Esophagus squamous epithelium (tissue), 5 donors: ENCODE results near the gene DCLRE1B. TPM values are rescaled to one million over a fixed set of nuclear protein-coding genes. Genes with fewer than 3 reads are reported as not detected.

Source experiments
- DNase-seq: peaks from one replicate; lab custom pipeline; 2025; lab: John Stamatoyannopoulos, UW
- H3K27ac ChIP-seq, 4 donors: fragments of 200-600 bp; sonication (generic); one replicate each; pipeline ENCODE4 v1.5.1; 2016 to 2019; ENCODE audit warnings: mild to moderate bottlenecking in 1 of 4
- H3K27me3 ChIP-seq, 4 donors: fragments of 200-600 bp; sonication (generic); 1 replicate in 3 of 4; 2 replicates in 1 of 4; pipeline versions ENCODE4 v1.5.1 to v1.6.0; 2017 to 2021; ENCODE audit warnings: antibody characterized with exemption in 1 of 4
- H3K36me3 ChIP-seq, 3 donors: fragments of 200-600 bp; sonication (generic); one replicate each; pipeline ENCODE4 v1.5.1; 2016 to 2019
- H3K4me1 ChIP-seq, 3 donors: fragments of 200-600 bp; sonication (generic); one replicate each; pipeline ENCODE4 v1.5.1; 2017 to 2019
- H3K4me3 ChIP-seq, 4 donors: fragments of 200-600 bp; sonication (generic); 1 replicate in 3 of 4; 2 replicates in 1 of 4; pipeline ENCODE4 v1.5.1; 2016 to 2019; ENCODE audit warnings: mild to moderate bottlenecking in 2 of 4, moderate library complexity in 1 of 4
- H3K9me3 ChIP-seq, 3 donors: fragments of 200-600 bp; sonication (generic); one replicate each; pipeline ENCODE4 v1.5.1; 2016 to 2019
- CTCF ChIP-seq, 6 experiments: fragments of 450-650 bp in 4 of 6; fragments of 200-600 bp in 2 of 6; sonication (generic) in 2 of 6; IDR thresholded peaks; one replicate each; pipeline ENCODE4 v1.5.1; 2016 to 2019; ENCODE audit warnings: antibody characterized with exemption in 6 of 6, mild to moderate bottlenecking in 4 of 6, moderate library complexity in 4 of 6
- POLR2A ChIP-seq, 4 donors: fragments of 450-650 bp; IDR thresholded peaks; one replicate each; pipeline ENCODE4 v1.6.1; 2017; ENCODE audit warnings: antibody characterized with exemption in 4 of 4, mild to moderate bottlenecking in 4 of 4, moderate library complexity in 3 of 4
- WGBS, 2 donors: methylation state at CpG; one replicate each; pipeline ENCODE4 v1.1.5; 2018; 5-methylcytosine and 5-hydroxymethylcytosine counted together
- intact Hi-C: fragments of 100-400 bp; cut with DNase I; formaldehyde crosslinking; loops from one replicate; pipeline ENCODE4 v1.15.0; 2022
- total RNA-seq, 4 donors: library from RNA; depleted of rRNA; stranded (reverse); fragments of >200 nt; gene quantifications; one replicate each; pipeline ENCODE4 v1.1.0, GENCODE V29; 2016
- donor health status: DM: yes; HTN: yes; CAD: no.

DCLRE1B gene
- total RNA-seq, 4 donors from 2014 or later: 2.7 to 6.5 (median 4.7) TPM

DNA sequence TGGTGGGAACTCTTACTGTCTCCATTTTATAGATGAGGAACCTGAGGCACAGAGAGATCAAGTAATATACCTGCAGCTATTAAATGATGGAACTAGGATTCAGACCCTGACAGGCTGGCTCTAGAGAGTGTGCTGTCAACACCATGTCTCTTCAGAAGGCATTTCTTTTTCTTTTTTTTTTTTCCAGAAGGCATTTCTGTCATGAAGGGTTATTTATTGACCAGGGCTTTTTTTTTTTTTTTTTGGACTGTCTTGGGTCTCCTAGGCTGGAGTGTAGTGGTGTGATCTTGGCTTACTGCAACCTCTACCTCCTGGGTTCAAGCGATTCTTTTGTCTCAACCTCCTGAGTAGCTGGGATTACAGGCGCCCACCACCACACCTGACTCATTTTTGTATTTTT, 46.6 kb downstream of the DCLRE1B start:
- Histone ChIP-seq H3K27me3 (no peaks in the 10 kb centered on the region), H3K4me1 (peaks cover 0 to 45% (median 21%) of the 10 kb centered on the region in 3 donors), H3K4me3 (no peak overlapping the region), H3K9me3 (no peaks in the 10 kb centered on the region), H3K36me3 (peaks cover 0 to 35% (median 4%) of the 10 kb centered on the region in 3 donors), H3K27ac (no peak overlapping the region)
- 93 to 100% methylated on average over 2 of the region's 2 CpGs for WGBS, 2 donors
- no peak for TF ChIP-seq CTCF (IDR thresholded peaks at IDR 0.05)
- TF ChIP-seq POLR2A (IDR thresholded peaks at IDR 0.05): no peak
- intact Hi-C loops: no loop called here
- no peak for DNase-seq

- Histone ChIP-seq H3K27ac (no peak overlapping the region), H3K27me3 (no peaks in the 10 kb centered on the region), H3K4me3 (no peak overlapping the region), H3K36me3 (peaks cover 0 to 88% (median 10%) of the 10 kb centered on the region in 3 donors), H3K9me3 (no peaks in the 10 kb centered on the region), H3K4me1 (no peaks in the 10 kb centered on the region)
- intact Hi-C loops: no loop called here
- TF ChIP-seq CTCF (IDR thresholded peaks at IDR 0.05) (no peak), POLR2A (IDR thresholded peaks at IDR 0.05) (no peak)
- DNase-seq: no peak
- 77 to 94% methylated on average over 1 of the region's 1 CpG for WGBS, 2 donors
Measured at GRCh38 chr1:113957984-113958383, 52.9 kb downstream of the DCLRE1B start.

DNA sequence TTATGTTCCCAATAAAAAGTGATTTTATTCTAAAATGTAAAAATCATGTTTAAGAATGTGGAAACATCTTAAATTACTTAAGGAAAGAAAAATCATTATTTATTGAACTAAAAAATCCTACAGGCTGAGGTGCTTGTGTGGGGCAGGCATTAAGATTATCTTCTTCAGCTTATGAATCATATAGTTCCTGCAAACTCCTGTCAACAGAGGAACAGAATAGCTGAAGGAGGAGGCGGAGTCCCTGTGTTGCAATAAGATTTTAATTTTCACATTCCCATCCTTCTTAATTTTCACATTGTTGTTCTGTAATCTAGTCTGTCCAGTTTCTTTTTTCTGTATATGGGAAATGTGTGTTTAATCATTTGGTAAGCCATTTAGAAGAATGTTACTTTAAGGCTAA, 53.6 kb downstream of the DCLRE1B start:
- no peak for DNase-seq
- Histone ChIP-seq H3K27ac (no peak overlapping the region), H3K4me1 (no peaks in the 10 kb centered on the region), H3K27me3 (no peaks in the 10 kb centered on the region), H3K36me3 (peaks cover 0 to 90% (median 14%) of the 10 kb centered on the region in 3 donors), H3K9me3 (no peaks in the 10 kb centered on the region), H3K4me3 (no peak overlapping the region)
- intact Hi-C loops: no loop called here
- no peak for TF ChIP-seq POLR2A (IDR thresholded peaks at IDR 0.05)
- TF ChIP-seq CTCF (IDR thresholded peaks at IDR 0.05): no peak
- WGBS, 2 donors: 79 to 84% methylated on average over 1 of the region's 1 CpG

DNA sequence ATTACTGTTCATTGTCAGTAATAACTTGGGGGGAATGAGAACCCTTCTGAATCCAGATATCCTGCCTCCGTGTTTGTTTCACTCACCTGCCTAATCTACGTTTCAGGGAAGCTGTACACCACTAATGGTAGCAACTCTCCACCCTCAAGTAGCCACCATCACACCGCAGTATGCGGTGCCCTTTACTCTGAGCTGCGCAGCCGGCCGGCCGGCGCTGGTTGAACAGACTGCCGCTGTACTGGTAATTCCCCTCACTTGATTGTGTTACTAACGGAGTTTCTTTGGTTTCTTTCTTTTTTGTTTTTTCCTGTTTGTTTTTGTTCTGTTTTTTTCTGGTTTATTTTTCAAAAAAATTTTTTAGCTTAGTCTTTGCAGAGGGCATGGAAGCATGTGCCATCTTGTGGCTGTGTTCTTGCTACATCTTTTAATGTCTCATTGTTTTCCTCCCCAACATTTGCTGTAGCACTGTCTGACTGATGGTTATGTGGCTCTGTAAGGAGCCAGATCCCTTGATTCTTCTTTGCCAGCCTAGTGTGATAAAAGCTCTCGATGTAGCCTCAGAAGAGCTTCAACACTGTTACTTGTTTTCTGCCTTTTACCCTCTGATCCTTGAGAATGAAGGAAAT, 58.3 kb downstream of the DCLRE1B start:
- no peaks in the 10 kb centered on the region for H3K9me3 ChIP-seq
- H3K36me3 ChIP-seq: peaks cover 9 to 90% (median 19%) of the 10 kb centered on the region in 3 donors
- 88 to 92% methylated on average over 12 of the region's 12 CpGs for WGBS, 2 donors
- DNase-seq: no peak
- H3K27me3 ChIP-seq: no peaks in the 10 kb centered on the region
- no peaks in the 10 kb centered on the region for H3K4me1 ChIP-seq
- no peak overlapping the region for H3K27ac ChIP-seq
- no peak overlapping the region for H3K4me3 ChIP-seq
- intact Hi-C loops: no loop called here
- TF ChIP-seq POLR2A (IDR thresholded peaks at IDR 0.05) (no peak), CTCF (IDR thresholded peaks at IDR 0.05) (peak in 1 of 6 experiments; percentile 5)

Other genes starting within 250 kb of the DCLRE1B start
- gene PHTF1, start 145.8 kb upstream of the DCLRE1B start, total RNA-seq: 1 to 10 TPM; 3.6 to 9.5 (median 5.9) TPM
- 10 to 100 TPM in 3 of 4 donors, 1 to 10 TPM in 1; 8.0 to 18.7 (median 10.6) TPM for gene RSBN1, start 92.8 kb upstream of the DCLRE1B start, total RNA-seq
- gene PTPN22, start 33.6 kb upstream of the DCLRE1B start, total RNA-seq: 1 to 10 TPM; 1.1 to 5.7 (median 1.9) TPM
- gene BCL2L15, start 17.7 kb upstream of the DCLRE1B start, total RNA-seq: 1 to 10 TPM in 3 of 4 donors, under 1 TPM in 1; 0.76 to 6.8 (median 3.4) TPM
- gene AP4B1, start 527 bp upstream of the DCLRE1B start, total RNA-seq: 10 to 100 TPM in 2 of 4 donors, 1 to 10 TPM in 2; 8.2 to 15.3 (median 11.5) TPM
- 10 to 100 TPM; 34.1 to 46.5 (median 43.6) TPM for gene HIPK1, start 24.0 kb downstream of the DCLRE1B start, total RNA-seq
- gene OLFML3, start 74.1 kb downstream of the DCLRE1B start, total RNA-seq: 10 to 100 TPM in 2 of 4 donors, 1 to 10 TPM in 2; 1.2 to 62.0 (median 9.9) TPM
- not detected for gene SYT6, start 248.5 kb downstream of the DCLRE1B start, total RNA-seq